DND-41 (cell line): Measurements from ENCODE around the gene SS18L1.

Experiments used
- ATAC-seq: fragments of 200-7000 bp; cut with Tn5 transposase; 3 replicates; pipeline ENCODE4 v1.9.1; 2021; ENCODE audit warnings: low read depth; ENCODE audit not compliant: insufficient read depth
- DNase-seq: peaks from one replicate; pipeline ENCODE4 v3.0.0-alpha.2; 2020
- H2AFZ ChIP-seq: 2 replicates; pipeline ENCODE4 v1.6.0; 2012; ENCODE audit warnings: low read depth, low read length
- H3K27ac ChIP-seq: 2 replicates; pipeline ENCODE4 v1.5.1; 2012; ENCODE audit warnings: low read length, inconsistent platforms
- H3K27me3 ChIP-seq: fragments of 200-600 bp; sonication (generic); 2 replicates; pipeline ENCODE4 v1.6.0; 2012; ENCODE audit warnings: low read length, mild to moderate bottlenecking, inconsistent platforms; ENCODE audit not compliant: insufficient read depth, poor library complexity
- H3K36me3 ChIP-seq: 2 replicates; pipeline ENCODE4 v1.5.1; 2012; ENCODE audit warnings: low read length, inconsistent platforms; ENCODE audit not compliant: insufficient read depth
- H3K4me1 ChIP-seq: 2 replicates; pipeline ENCODE4 v1.5.1; 2012; ENCODE audit warnings: mild to moderate bottlenecking, low read length; ENCODE audit not compliant: insufficient read depth
- H3K4me2 ChIP-seq: 2 replicates; pipeline ENCODE4 v1.6.0; 2012; ENCODE audit warnings: mild to moderate bottlenecking, moderate library complexity, low read length, inconsistent platforms; ENCODE audit not compliant: insufficient read depth
- H3K4me3 ChIP-seq, 2 experiments: fragments of 200-600 bp in 1 of 2; shearing (Covaris generic) in 1 of 2; 2 replicates each; pipeline ENCODE4 v1.5.1; 2012 to 2016; ENCODE audit warnings: inconsistent platforms in 2 of 2, low read length in 2 of 2, mild to moderate bottlenecking in 2 of 2, low read depth in 1 of 2, moderate library complexity in 1 of 2
- H3K79me2 ChIP-seq: 2 replicates; pipeline ENCODE4 v1.6.0; 2012; ENCODE audit warnings: low read length, inconsistent platforms; ENCODE audit not compliant: insufficient read depth
- H3K9ac ChIP-seq: 2 replicates; pipeline ENCODE4 v1.6.0; 2012; ENCODE audit warnings: low read depth, mild to moderate bottlenecking, inconsistent platforms, low read length, moderate library complexity
- H3K9me3 ChIP-seq: 2 replicates; pipeline ENCODE4 v1.5.1; 2012; ENCODE audit warnings: low read length, moderate library complexity, mild to moderate bottlenecking, inconsistent platforms; ENCODE audit not compliant: insufficient read depth, severe bottlenecking
- H4K20me1 ChIP-seq: 2 replicates; pipeline ENCODE4 v1.6.0; 2012; ENCODE audit warnings: low read length; ENCODE audit not compliant: insufficient read depth
- EZH2 ChIP-seq: IDR thresholded peaks from 3 replicates; pipeline ENCODE4 v1.6.1; 2012; ENCODE audit warnings: borderline replicate concordance, low read depth, mild to moderate bottlenecking, moderate library complexity, low read length, inconsistent platforms; ENCODE audit not compliant: severe bottlenecking
- TF ChIP-seq, protein P1 (sequence below): IDR thresholded peaks from 2 replicates; pipeline ENCODE4 v1.5.1; 2012; ENCODE audit warnings: borderline replicate concordance, low read length, moderate library complexity, mild to moderate bottlenecking; ENCODE audit not compliant: poor library complexity, severe bottlenecking; ENCODE audit errors: extremely low read depth

Gene SS18L1

DNA sequence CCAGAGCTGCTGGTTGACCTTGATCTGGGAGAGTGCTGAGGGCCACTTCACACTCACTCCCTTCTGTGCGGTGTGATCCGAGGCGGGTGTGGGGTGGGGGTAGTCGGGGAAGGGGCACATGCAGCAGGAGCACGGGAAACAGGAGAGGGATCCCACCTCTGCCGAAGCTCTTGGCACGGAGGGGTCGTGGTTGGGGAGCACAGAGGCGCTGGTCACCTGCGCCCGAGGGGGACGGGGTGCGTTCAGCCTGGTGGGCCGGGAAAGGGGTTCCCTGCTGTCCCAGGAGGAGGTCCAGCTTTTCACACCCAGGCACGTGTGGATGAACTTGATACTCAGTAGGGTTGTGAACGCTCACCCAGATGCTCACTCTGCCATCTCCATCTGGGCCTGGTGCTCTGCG, 17.3 kb downstream of the SS18L1 start:
- H3K27ac ChIP-seq, result no peak overlapping the region
- no peaks in the 10 kb centered on the region for H3K9me3 ChIP-seq
- ATAC-seq (no peak), DNase-seq (no peak)
- peaks cover 89% of the 10 kb centered on the region for H3K36me3 ChIP-seq
- peaks cover 59% of the 10 kb centered on the region for H4K20me1 ChIP-seq
- no peaks in the 10 kb centered on the region for H3K27me3 ChIP-seq
- H2AFZ ChIP-seq, result no peak overlapping the region
- no peak overlapping the region for H3K4me2 ChIP-seq
- no peak overlapping the region for H3K9ac ChIP-seq
- H3K79me2 ChIP-seq, result peaks cover 39% of the 10 kb centered on the region
- no peaks in the 10 kb centered on the region for H3K4me1 ChIP-seq
- H3K4me3 ChIP-seq, result no peak overlapping the region
- no peak for TF ChIP-seq EZH2
- TF ChIP-seq, protein P1, sequence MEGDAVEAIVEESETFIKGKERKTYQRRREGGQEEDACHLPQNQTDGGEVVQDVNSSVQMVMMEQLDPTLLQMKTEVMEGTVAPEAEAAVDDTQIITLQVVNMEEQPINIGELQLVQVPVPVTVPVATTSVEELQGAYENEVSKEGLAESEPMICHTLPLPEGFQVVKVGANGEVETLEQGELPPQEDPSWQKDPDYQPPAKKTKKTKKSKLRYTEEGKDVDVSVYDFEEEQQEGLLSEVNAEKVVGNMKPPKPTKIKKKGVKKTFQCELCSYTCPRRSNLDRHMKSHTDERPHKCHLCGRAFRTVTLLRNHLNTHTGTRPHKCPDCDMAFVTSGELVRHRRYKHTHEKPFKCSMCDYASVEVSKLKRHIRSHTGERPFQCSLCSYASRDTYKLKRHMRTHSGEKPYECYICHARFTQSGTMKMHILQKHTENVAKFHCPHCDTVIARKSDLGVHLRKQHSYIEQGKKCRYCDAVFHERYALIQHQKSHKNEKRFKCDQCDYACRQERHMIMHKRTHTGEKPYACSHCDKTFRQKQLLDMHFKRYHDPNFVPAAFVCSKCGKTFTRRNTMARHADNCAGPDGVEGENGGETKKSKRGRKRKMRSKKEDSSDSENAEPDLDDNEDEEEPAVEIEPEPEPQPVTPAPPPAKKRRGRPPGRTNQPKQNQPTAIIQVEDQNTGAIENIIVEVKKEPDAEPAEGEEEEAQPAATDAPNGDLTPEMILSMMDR, result no peak

DNA sequence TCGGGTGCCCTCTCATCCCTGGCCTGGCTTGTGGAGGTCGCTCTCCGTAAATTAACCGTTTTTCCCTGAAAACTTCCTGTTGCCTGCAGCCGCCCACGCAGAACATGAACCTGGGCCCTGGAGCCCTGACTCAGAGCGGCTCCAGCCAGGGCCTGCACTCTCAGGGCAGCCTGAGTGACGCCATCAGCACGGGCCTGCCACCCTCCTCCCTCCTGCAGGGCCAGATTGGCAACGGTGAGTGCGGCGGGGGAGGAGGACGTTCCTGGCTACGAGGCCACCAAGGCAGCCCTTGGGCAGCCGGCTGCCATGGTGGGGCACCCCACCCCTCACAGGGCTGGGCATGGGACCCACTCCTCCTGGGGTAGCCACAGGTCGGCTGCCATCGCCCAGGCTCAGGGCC, 17.8 kb downstream of the SS18L1 start:
- Histone ChIP-seq H3K4me2 (no peak overlapping the region), H3K27me3 (no peaks in the 10 kb centered on the region), H3K9me3 (no peaks in the 10 kb centered on the region), H3K4me3 (no peak overlapping the region), H3K4me1 (no peaks in the 10 kb centered on the region), H2AFZ (no peak overlapping the region), H3K9ac (no peak overlapping the region), H3K36me3 (peaks cover 90% of the 10 kb centered on the region), H3K27ac (no peak overlapping the region), H4K20me1 (peaks cover 54% of the 10 kb centered on the region), H3K79me2 (peaks cover 35% of the 10 kb centered on the region)
- ATAC-seq, result no peak
- TF ChIP-seq, protein P1, result no peak
- TF ChIP-seq EZH2, result no peak
- DNase-seq, result no peak

DNA sequence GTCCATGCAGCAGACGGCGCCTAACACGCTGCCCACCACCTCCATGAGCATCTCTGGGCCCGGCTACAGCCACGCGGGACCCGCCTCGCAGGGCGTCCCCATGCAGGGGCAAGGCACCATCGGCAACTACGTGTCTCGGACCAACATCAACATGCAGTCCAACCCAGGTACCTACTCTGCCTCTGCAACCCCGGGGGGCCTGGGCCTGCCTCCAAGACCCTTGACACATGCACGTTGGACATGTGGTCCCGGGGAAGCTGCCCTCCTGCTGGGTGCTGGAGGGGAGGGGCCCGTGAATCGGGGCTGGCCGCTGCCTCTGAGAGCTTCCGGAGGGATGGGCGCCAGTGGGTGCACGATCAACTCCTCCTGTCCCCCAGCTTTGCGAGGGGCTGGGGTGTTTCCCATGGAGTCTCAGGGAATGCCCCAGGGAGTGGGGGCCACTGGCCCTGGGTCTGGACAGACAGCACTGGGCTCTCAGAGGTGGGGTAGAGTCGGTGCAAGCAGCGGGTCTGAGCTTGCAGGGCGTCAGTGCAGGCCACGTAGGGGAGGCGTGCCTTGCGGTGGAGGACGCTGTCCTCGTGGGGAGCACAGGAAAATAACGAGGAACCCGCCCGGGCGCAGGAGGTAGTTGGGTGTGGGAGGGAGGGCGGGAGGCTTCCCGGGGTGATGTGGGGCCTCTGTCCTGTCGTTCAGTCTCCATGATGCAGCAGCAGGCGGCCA, 19.4 kb downstream of the SS18L1 start:
- Histone ChIP-seq H3K79me2 (peaks cover 19% of the 10 kb centered on the region), H3K36me3 (peaks cover 86% of the 10 kb centered on the region), H3K9me3 (no peaks in the 10 kb centered on the region), H3K9ac (no peak overlapping the region), H2AFZ (no peak overlapping the region), H3K27ac (no peak overlapping the region), H4K20me1 (peaks cover 39% of the 10 kb centered on the region), H3K4me3 (no peak overlapping the region), H3K4me1 (no peaks in the 10 kb centered on the region), H3K4me2 (no peak overlapping the region), H3K27me3 (no peaks in the 10 kb centered on the region)
- ATAC-seq, result no peak
- no peak for DNase-seq
- TF ChIP-seq EZH2, result no peak
- TF ChIP-seq, protein P1, result no peak

DNA sequence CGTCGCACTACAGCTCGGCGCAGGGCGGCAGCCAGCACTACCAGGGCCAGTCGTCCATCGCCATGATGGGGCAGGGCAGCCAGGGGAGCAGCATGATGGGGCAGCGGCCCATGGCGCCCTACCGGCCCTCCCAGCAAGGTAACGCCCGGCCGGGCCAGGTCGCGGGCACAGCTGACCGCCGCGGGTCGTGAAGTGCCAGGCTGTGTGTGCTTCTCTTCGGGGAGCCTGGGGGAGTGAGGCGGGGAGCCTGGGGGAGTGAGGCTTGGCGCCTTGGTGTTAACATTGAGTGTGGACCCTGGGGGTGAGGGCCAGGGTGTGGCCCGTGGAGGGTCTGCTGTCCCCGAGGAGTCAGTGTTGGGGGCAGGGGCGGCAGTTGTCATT, 19.9 kb downstream of the SS18L1 start:
- DNase-seq (no peak), ATAC-seq (no peak)
- no peaks in the 10 kb centered on the region for H3K27me3 ChIP-seq
- peaks cover 13% of the 10 kb centered on the region for H3K79me2 ChIP-seq
- H3K9me3 ChIP-seq, result no peaks in the 10 kb centered on the region
- peaks cover 87% of the 10 kb centered on the region for H3K36me3 ChIP-seq
- TF ChIP-seq, protein P1, result no peak
- no peak for TF ChIP-seq EZH2
- no peak overlapping the region for H3K4me2 ChIP-seq
- no peaks in the 10 kb centered on the region for H3K4me1 ChIP-seq
- peaks cover 34% of the 10 kb centered on the region for H4K20me1 ChIP-seq
- no peak overlapping the region for H3K9ac ChIP-seq
- no peak overlapping the region for H2AFZ ChIP-seq
- H3K4me3 ChIP-seq, result no peak overlapping the region
- H3K27ac ChIP-seq, result no peak overlapping the region
